Measurements from ENCODE around the gene ZDHHC12. TPM values are rescaled to one million over a fixed set of nuclear protein-coding genes. Genes with fewer than 3 reads are reported as not detected.

Gene ZDHHC12
- total RNA-seq, 4 donors from 2014 or later = 35.6 to 190 (median 123) TPM

GRCh38 chr9:128706045-128706444 is 17.9 kb downstream of the ZDHHC12 start:
- TF ChIP-seq POLR2A (IDR thresholded peaks at IDR 0.05) (no peak), EP300 (IDR thresholded peaks at IDR 0.05; ENCODE audit: low read depth) (no peak), POLR2AphosphoS5 (IDR thresholded peaks at IDR 0.05) (no peak), CTCF (IDR thresholded peaks at IDR 0.05) (no peak)
- in situ Hi-C loops (cut with MboI; ENCODE audit: low pct_ligation_motif_present in 1 of 4, low pct_unique_long_range_greater_than_20kb in 1 of 4, low sequenced_read_pairs in 3 of 4) = no loop called here
- Histone ChIP-seq H3K27me3 (no peaks in the 10 kb centered on the region), H3K4me3 (no peak overlapping the region), H3K9me3 (no peaks in the 10 kb centered on the region), H3K4me1 (peaks cover 0 to 10% (median 6%) of the 10 kb centered on the region in 4 donors), H3K27ac (no peak overlapping the region), H3K36me3 (no peaks in the 10 kb centered on the region)
- no peak for DNase-seq
- WGBS, 2 donors (ENCODE audit: low coverage in 1 of 2) = 82% methylated on average over 1 of the region's 1 CpG; no CpG with 5 or more reads in 1 of the 2 donors
- intact Hi-C loops (cut with DNase I; ENCODE audit: low total_unique reads) = no loop called here

GRCh38 chr9:128705051-128705965 is 18.6 kb downstream of the ZDHHC12 start:
- intact Hi-C loops (cut with DNase I; ENCODE audit: low total_unique reads) = no loop called here
- WGBS, 2 donors (ENCODE audit: low coverage in 1 of 2) = 83% methylated on average over 20 of the region's 36 CpGs; no CpG with 5 or more reads in 1 of the 2 donors
- TF ChIP-seq POLR2A (IDR thresholded peaks at IDR 0.05) (no peak), POLR2AphosphoS5 (IDR thresholded peaks at IDR 0.05) (no peak), CTCF (IDR thresholded peaks at IDR 0.05) (no peak), EP300 (IDR thresholded peaks at IDR 0.05; ENCODE audit: low read depth) (no peak)
- Histone ChIP-seq H3K27me3 (no peaks in the 10 kb centered on the region), H3K4me1 (peaks cover 0 to 10% (median 6%) of the 10 kb centered on the region in 4 donors), H3K36me3 (no peaks in the 10 kb centered on the region), H3K4me3 (no peak overlapping the region), H3K9me3 (no peaks in the 10 kb centered on the region), H3K27ac (no peak overlapping the region)
- in situ Hi-C loops (cut with MboI; ENCODE audit: low pct_ligation_motif_present in 1 of 4, low pct_unique_long_range_greater_than_20kb in 1 of 4, low sequenced_read_pairs in 3 of 4) = no loop called here
- DNase-seq = no peak

- H3K36me3 ChIP-seq = no peaks in the 10 kb centered on the region
- intact Hi-C loops (cut with DNase I; ENCODE audit: low total_unique reads) = no loop called here
- peak overlapping the region in 1 of 4 donors; percentile 83 for H3K27ac ChIP-seq
- no peak for DNase-seq
- peaks cover 0 to 10% (median 6%) of the 10 kb centered on the region in 4 donors for H3K4me1 ChIP-seq
- H3K9me3 ChIP-seq = no peaks in the 10 kb centered on the region
- no peak overlapping the region for H3K4me3 ChIP-seq
- 87% methylated on average over 5 of the region's 5 CpGs; no CpG with 5 or more reads in 1 of the 2 donors for WGBS, 2 donors (ENCODE audit: low coverage in 1 of 2)
- TF ChIP-seq CTCF (IDR thresholded peaks at IDR 0.05) = no peak
- TF ChIP-seq POLR2AphosphoS5 (IDR thresholded peaks at IDR 0.05) = no peak
- no peak for TF ChIP-seq EP300 (IDR thresholded peaks at IDR 0.05; ENCODE audit: low read depth)
- TF ChIP-seq POLR2A (IDR thresholded peaks at IDR 0.05) = no peak
- in situ Hi-C loops (cut with MboI; ENCODE audit: low pct_ligation_motif_present in 1 of 4, low pct_unique_long_range_greater_than_20kb in 1 of 4, low sequenced_read_pairs in 3 of 4) = no loop called here
- no peaks in the 10 kb centered on the region for H3K27me3 ChIP-seq
Observed at GRCh38 chr9:128704356-128704670, 19.6 kb downstream of the ZDHHC12 start.

GRCh38 chr9:128703616-128704355 is 20.1 kb downstream of the ZDHHC12 start:
- intact Hi-C loops (cut with DNase I; ENCODE audit: low total_unique reads) (loop anchor here (1.0 kb wide), 1 partner anchor 81 kb away; no protein-coding TSS in a partner anchor), in situ Hi-C loops (cut with MboI; ENCODE audit: low pct_ligation_motif_present in 1 of 4, low pct_unique_long_range_greater_than_20kb in 1 of 4, low sequenced_read_pairs in 3 of 4) (no loop called here)
- Histone ChIP-seq H3K9me3 (no peaks in the 10 kb centered on the region), H3K4me1 (peaks cover 0 to 10% (median 6%) of the 10 kb centered on the region in 4 donors), H3K27me3 (no peaks in the 10 kb centered on the region), H3K27ac (peak overlapping the region; percentile 66 to 83 (median 76)), H3K4me3 (peak overlapping the region in 3 of 4 donors; percentile 66 to 75 (median 69)), H3K36me3 (no peaks in the 10 kb centered on the region)
- 66 to 88% methylated on average over 3 to 22 of the region's 31 CpGs for WGBS, 2 donors (ENCODE audit: low coverage in 1 of 2)
- DNase-seq = no peak
- TF ChIP-seq POLR2AphosphoS5 (IDR thresholded peaks at IDR 0.05) = no peak
- no peak for TF ChIP-seq EP300 (IDR thresholded peaks at IDR 0.05; ENCODE audit: low read depth)
- no peak for TF ChIP-seq POLR2A (IDR thresholded peaks at IDR 0.05)
- no peak for TF ChIP-seq CTCF (IDR thresholded peaks at IDR 0.05)
